ENCODE measurements around the gene EPC2. TPM values are rescaled to one million over a fixed set of nuclear protein-coding genes. Genes with fewer than 3 reads are reported as not detected.
"Not testable (repeated sequence)": the region's sequence is repeated elsewhere in the genome, so short reads cannot be mapped to it uniquely, and the experiment has no call there.

EPC2 gene
- total and polyA plus RNA-seq, 2 donors from 2014 or later: 7.2 to 43.9 TPM

- intact Hi-C loops (cut with DNase I): no loop called here
- DNase-seq: no peak
- H3K36me3 ChIP-seq (ENCODE audit: control insufficient read depth in 2 of 3, insufficient read depth in 3 of 3, low read length in 3 of 3): no peaks in the 10 kb centered on the region
- H3K4me3 ChIP-seq (ENCODE audit: low read length in 3 of 3): no peak overlapping the region
- H3K27ac ChIP-seq (ENCODE audit: low read depth in 2 of 2, low read length in 2 of 2): no peak overlapping the region
- H3K9ac ChIP-seq (ENCODE audit: low read length in 3 of 3): no peak overlapping the region
- H3K27me3 ChIP-seq (ENCODE audit: control insufficient read depth, insufficient read depth, low read length): no peaks in the 10 kb centered on the region
- H3K9me3 ChIP-seq (ENCODE audit: control insufficient read depth in 2 of 3, insufficient read depth in 1 of 3, low read length in 3 of 3): no peaks in the 10 kb centered on the region
- FAIRE-seq: no peak
- no peak for TF ChIP-seq CTCF (IDR thresholded peaks at IDR 0.05; ENCODE audit: borderline replicate concordance, extremely low read depth, insufficient read depth)
- peaks cover 0 to 10% (median 8%) of the 10 kb centered on the region in 3 donors for H3K4me1 ChIP-seq (ENCODE audit: control insufficient read depth in 2 of 3, insufficient read depth in 2 of 3, low read depth in 1 of 3, low read length in 3 of 3)
These were observed 12.0 kb downstream of the EPC2 start for GRCh38 chr2:148656516-148656915.

GRCh38 chr2:148658807-148659722 is 14.5 kb downstream of the EPC2 start:
- no peaks in the 10 kb centered on the region for H3K9me3 ChIP-seq (ENCODE audit: control insufficient read depth in 2 of 3, insufficient read depth in 1 of 3, low read length in 3 of 3)
- no peak for FAIRE-seq
- DNase-seq: peak in 1 of 5 donors; percentile 19
- no peak for TF ChIP-seq CTCF (IDR thresholded peaks at IDR 0.05; ENCODE audit: borderline replicate concordance, extremely low read depth, insufficient read depth)
- no peaks in the 10 kb centered on the region for H3K27me3 ChIP-seq (ENCODE audit: control insufficient read depth, insufficient read depth, low read length)
- intact Hi-C loops (cut with DNase I): no loop called here
- H3K27ac ChIP-seq (ENCODE audit: low read depth in 2 of 2, low read length in 2 of 2): no peak overlapping the region
- H3K4me1 ChIP-seq (ENCODE audit: control insufficient read depth in 2 of 3, insufficient read depth in 2 of 3, low read depth in 1 of 3, low read length in 3 of 3): peaks cover 0 to 7% (median 0%) of the 10 kb centered on the region in 3 donors
- H3K36me3 ChIP-seq (ENCODE audit: control insufficient read depth in 2 of 3, insufficient read depth in 3 of 3, low read length in 3 of 3): no peaks in the 10 kb centered on the region
- no peak overlapping the region for H3K9ac ChIP-seq (ENCODE audit: low read length in 3 of 3)
- H3K4me3 ChIP-seq (ENCODE audit: low read length in 3 of 3): no peak overlapping the region

GRCh38 chr2:148660999-148661398 is 16.4 kb downstream of the EPC2 start:
- Histone ChIP-seq H3K27me3 (ENCODE audit: control insufficient read depth, insufficient read depth, low read length) (no peaks in the 10 kb centered on the region), H3K27ac (ENCODE audit: low read depth in 2 of 2, low read length in 2 of 2) (no peak overlapping the region), H3K9ac (ENCODE audit: low read length in 3 of 3) (no peak overlapping the region), H3K9me3 (ENCODE audit: control insufficient read depth in 2 of 3, insufficient read depth in 1 of 3, low read length in 3 of 3) (no peaks in the 10 kb centered on the region), H3K36me3 (ENCODE audit: control insufficient read depth in 2 of 3, insufficient read depth in 3 of 3, low read length in 3 of 3) (no peaks in the 10 kb centered on the region), H3K4me3 (ENCODE audit: low read length in 3 of 3) (no peak overlapping the region), H3K4me1 (ENCODE audit: control insufficient read depth in 2 of 3, insufficient read depth in 2 of 3, low read depth in 1 of 3, low read length in 3 of 3) (peaks cover 0 to 6% (median 0%) of the 10 kb centered on the region in 3 donors)
- intact Hi-C loops (cut with DNase I): no loop called here
- FAIRE-seq: no peak
- DNase-seq: peak in 2 of 5 donors; percentile 17 to 45
- no peak for TF ChIP-seq CTCF (IDR thresholded peaks at IDR 0.05; ENCODE audit: borderline replicate concordance, extremely low read depth, insufficient read depth)

GRCh38 chr2:148662332-148662731 is 17.8 kb downstream of the EPC2 start:
- H3K9me3 ChIP-seq (ENCODE audit: control insufficient read depth in 2 of 3, insufficient read depth in 1 of 3, low read length in 3 of 3); H3K36me3 ChIP-seq (ENCODE audit: control insufficient read depth in 2 of 3, insufficient read depth in 3 of 3, low read length in 3 of 3); H3K9ac ChIP-seq (ENCODE audit: low read length in 3 of 3); DNase-seq; H3K4me1 ChIP-seq (ENCODE audit: control insufficient read depth in 2 of 3, insufficient read depth in 2 of 3, low read depth in 1 of 3, low read length in 3 of 3); H3K27ac ChIP-seq (ENCODE audit: low read depth in 2 of 2, low read length in 2 of 2); FAIRE-seq; intact Hi-C loops (cut with DNase I); H3K4me3 ChIP-seq (ENCODE audit: low read length in 3 of 3); H3K27me3 ChIP-seq (ENCODE audit: control insufficient read depth, insufficient read depth, low read length): not testable (repeated sequence)

Data from kidney (tissue), 14 donors.